Hematopoietic multipotent progenitor cell treated with erythropoietin and hydrocortisone succinate and interleukin-3 and kit ligand, for 8 days (in vitro differentiated cells): ENCODE measurements around the gene NFRKB.
A peak's percentile ranks its signal among the peaks of the same experiment; 100 is the strongest.

Experiments
- DNase-seq: peaks from one replicate; pipeline ENCODE4 v3.0.0-alpha.2; 2015

The NFRKB gene

GRCh38 chr11:129895126-129896041 lies at the start of gene NFRKB:
NFRKB (minus strand) TSS chr11:129895578; CDS start chr11:129892849, 2,729 bp downstream.
- peak; percentile 79 for DNase-seq

- DNase-seq = no peak
These were observed 49.3 kb upstream of the NFRKB start for GRCh38 chr11:129944696-129945095.

GRCh38 chr11:129943036-129943435 lies 47.7 kb upstream of the NFRKB start:
- no peak for DNase-seq

- DNase-seq = no peak
These were observed 44.1 kb upstream of the NFRKB start for GRCh38 chr11:129939510-129939909.

GRCh38 chr11:129938764-129939163 lies 43.4 kb upstream of the NFRKB start:
- no peak for DNase-seq

- DNase-seq = no peak
These were observed 42.3 kb upstream of the NFRKB start for GRCh38 chr11:129937592-129938238.

- no peak for DNase-seq
These were observed 40.3 kb upstream of the NFRKB start for GRCh38 chr11:129935723-129936122.

- no peak for DNase-seq
These were observed 38.5 kb upstream of the NFRKB start for GRCh38 chr11:129933891-129934290.

- DNase-seq = no peak
These were observed 37.9 kb upstream of the NFRKB start for GRCh38 chr11:129933262-129933661.

- no peak for DNase-seq
These were observed 37.1 kb upstream of the NFRKB start for GRCh38 chr11:129932381-129933067.

GRCh38 chr11:129930743-129931142 lies 35.4 kb upstream of the NFRKB start:
- no peak for DNase-seq

GRCh38 chr11:129930296-129930695 lies 34.9 kb upstream of the NFRKB start:
- no peak for DNase-seq

GRCh38 chr11:129929721-129930120 lies 34.3 kb upstream of the NFRKB start:
- DNase-seq = no peak

- no peak for DNase-seq
These were observed 33.7 kb upstream of the NFRKB start for GRCh38 chr11:129928923-129929692.

GRCh38 chr11:129922674-129923073 lies 27.3 kb upstream of the NFRKB start:
- no peak for DNase-seq

GRCh38 chr11:129918361-129918760 lies 23.0 kb upstream of the NFRKB start:
- no peak for DNase-seq

GRCh38 chr11:129917231-129917630 lies 21.9 kb upstream of the NFRKB start:
- DNase-seq = no peak

- DNase-seq = no peak
These were observed 15.9 kb upstream of the NFRKB start for GRCh38 chr11:129911298-129911697.

- no peak for DNase-seq
These were observed 15.0 kb upstream of the NFRKB start for GRCh38 chr11:129910360-129910759.

- DNase-seq = no peak
These were observed 10.0 kb upstream of the NFRKB start for GRCh38 chr11:129905402-129905801.

- no peak for DNase-seq
These were observed 684 bp upstream of the NFRKB start for GRCh38 chr11:129896062-129896461.

- DNase-seq = peak; percentile 37
These were observed 876 bp downstream of the NFRKB start for GRCh38 chr11:129894278-129895125.
